ENCODE measurements around the gene UGT2B7. TPM values are rescaled to one million over a fixed set of nuclear protein-coding genes. Genes with fewer than 3 reads are reported as not detected.
"Not testable (repeated sequence)": the region's sequence is repeated elsewhere in the genome, so short reads cannot be mapped to it uniquely, and the experiment has no call there.

UGT2B7 gene
- polyA plus RNA-seq, 1 donor, result 34.4 TPM

DNA sequence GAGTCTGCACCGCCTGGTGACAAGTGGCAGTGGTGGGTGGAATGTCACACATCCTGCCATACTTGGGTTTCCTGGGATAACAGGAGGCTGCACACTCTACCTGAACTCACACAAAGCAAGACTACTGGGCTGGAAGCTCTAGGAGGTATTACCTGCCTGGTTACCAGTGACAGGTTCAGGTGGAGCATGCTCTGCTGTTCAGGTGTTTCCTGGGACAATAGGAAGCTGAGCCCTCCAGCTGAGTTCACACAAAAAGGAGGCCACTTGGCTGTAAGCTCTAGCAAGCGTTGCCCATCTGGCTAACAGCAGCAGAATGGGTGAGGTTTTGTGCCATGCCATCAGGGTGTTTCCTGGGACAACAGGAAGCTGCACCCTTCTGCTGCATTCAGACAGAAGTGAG is 17.4 kb upstream of the UGT2B7 start:
- Histone ChIP-seq H3K9me3 (ENCODE audit: control insufficient read depth, low read depth, low read length) (no peaks in the 10 kb centered on the region), H3K27ac (ENCODE audit: low read length) (no peak overlapping the region), H3K4me3 (ENCODE audit: low read length) (no peak overlapping the region), H3K4me1 (ENCODE audit: control insufficient read depth, insufficient read depth, low read length) (no peaks in the 10 kb centered on the region), H3K27me3 (ENCODE audit: control insufficient read depth, insufficient read depth, low read length) (no peaks in the 10 kb centered on the region), H3K36me3 (ENCODE audit: control insufficient read depth, insufficient read depth, low read length) (no peaks in the 10 kb centered on the region)
- no peak for DNase-seq
- no CpG with 5 or more reads among the region's 2 CpGs for WGBS (ENCODE audit: insufficient coverage, low lambda C conversion rate)

DNA sequence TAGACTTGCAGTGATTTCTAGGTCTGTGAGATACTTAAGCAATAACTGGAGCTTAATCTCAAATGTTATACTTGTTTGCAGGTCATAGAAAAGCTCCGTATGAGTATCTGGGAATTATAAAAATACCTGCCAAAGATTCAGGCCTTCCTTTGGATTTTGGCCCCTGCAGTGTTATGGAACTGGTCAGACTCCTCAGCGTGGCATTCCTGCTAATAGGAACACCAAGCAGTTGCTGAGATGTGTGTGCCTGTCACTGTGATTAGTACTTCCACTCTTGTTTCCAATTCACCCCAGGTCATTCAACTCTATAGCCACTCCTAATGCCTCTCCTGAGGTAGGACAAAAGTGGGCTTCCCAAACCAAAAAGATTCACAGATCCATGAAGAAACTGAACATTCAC is 7.8 kb upstream of the UGT2B7 start:
- no peak overlapping the region for H3K27ac ChIP-seq (ENCODE audit: low read length)
- DNase-seq, result no peak
- no peaks in the 10 kb centered on the region for H3K4me1 ChIP-seq (ENCODE audit: control insufficient read depth, insufficient read depth, low read length)
- H3K4me3 ChIP-seq (ENCODE audit: low read length), result no peak overlapping the region
- no peaks in the 10 kb centered on the region for H3K36me3 ChIP-seq (ENCODE audit: control insufficient read depth, insufficient read depth, low read length)
- no peaks in the 10 kb centered on the region for H3K9me3 ChIP-seq (ENCODE audit: control insufficient read depth, low read depth, low read length)
- no CpG with 5 or more reads among the region's 2 CpGs for WGBS (ENCODE audit: insufficient coverage, low lambda C conversion rate)
- no peaks in the 10 kb centered on the region for H3K27me3 ChIP-seq (ENCODE audit: control insufficient read depth, insufficient read depth, low read length)

DNA sequence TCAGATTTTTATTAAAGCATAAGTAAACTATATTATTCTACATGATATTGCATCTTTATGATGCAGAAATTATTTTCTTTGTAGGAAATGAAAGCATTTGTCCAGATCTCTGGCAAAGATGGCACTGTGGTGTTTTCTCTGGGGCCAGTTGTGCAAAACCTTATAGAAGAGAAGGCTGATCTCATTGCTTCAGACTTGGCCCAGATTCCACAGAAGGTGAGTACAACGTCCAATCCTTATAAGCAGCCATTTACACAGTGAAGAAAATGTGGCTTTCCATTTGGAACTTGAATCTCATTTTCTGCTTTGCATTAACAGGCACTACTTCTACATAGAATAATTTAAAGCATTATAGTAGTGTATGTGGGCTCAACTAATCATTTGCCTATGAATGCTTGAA is 6.9 kb upstream of the UGT2B7 start:
- WGBS (ENCODE audit: insufficient coverage, low lambda C conversion rate), result no CpG with 5 or more reads among the region's 1 CpG
- no peak overlapping the region for H3K27ac ChIP-seq (ENCODE audit: low read length)
- no peaks in the 10 kb centered on the region for H3K4me1 ChIP-seq (ENCODE audit: control insufficient read depth, insufficient read depth, low read length)
- H3K4me3 ChIP-seq (ENCODE audit: low read length), result no peak overlapping the region
- H3K36me3 ChIP-seq (ENCODE audit: control insufficient read depth, insufficient read depth, low read length), result no peaks in the 10 kb centered on the region
- no peaks in the 10 kb centered on the region for H3K9me3 ChIP-seq (ENCODE audit: control insufficient read depth, low read depth, low read length)
- DNase-seq, result no peak
- no peaks in the 10 kb centered on the region for H3K27me3 ChIP-seq (ENCODE audit: control insufficient read depth, insufficient read depth, low read length)

DNA sequence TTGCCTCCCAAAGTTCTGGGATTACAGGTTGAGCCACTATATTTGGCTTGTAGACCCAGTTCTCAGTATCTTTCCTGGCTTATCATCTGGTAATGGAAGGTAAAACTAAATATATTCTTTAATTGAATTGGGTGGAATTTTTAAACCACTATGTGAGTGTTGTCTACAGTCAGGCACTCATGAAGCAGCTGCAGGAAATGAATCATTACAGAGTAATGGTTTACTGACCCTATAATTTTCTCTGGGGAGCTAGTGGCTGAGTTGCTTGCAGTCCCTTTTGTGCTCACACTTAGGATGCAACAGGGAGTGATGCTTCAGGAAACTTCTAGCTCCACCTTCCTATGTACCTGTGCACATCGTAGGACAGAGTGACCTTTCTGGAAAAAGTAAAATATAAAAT is 4.1 kb upstream of the UGT2B7 start:
- Histone ChIP-seq H3K4me3 (ENCODE audit: low read length) (no peak overlapping the region), H3K36me3 (ENCODE audit: control insufficient read depth, insufficient read depth, low read length) (no peaks in the 10 kb centered on the region), H3K27me3 (ENCODE audit: control insufficient read depth, insufficient read depth, low read length) (no peaks in the 10 kb centered on the region), H3K27ac (ENCODE audit: low read length) (no peak overlapping the region), H3K9me3 (ENCODE audit: control insufficient read depth, low read depth, low read length) (no peaks in the 10 kb centered on the region), H3K4me1 (ENCODE audit: control insufficient read depth, insufficient read depth, low read length) (peaks cover 10% of the 10 kb centered on the region)
- DNase-seq, result no peak
- 80% methylated on average over 1 of the region's 1 CpG for whole genome bisulfite sequencing (ENCODE audit: insufficient coverage, low lambda C conversion rate)

DNA sequence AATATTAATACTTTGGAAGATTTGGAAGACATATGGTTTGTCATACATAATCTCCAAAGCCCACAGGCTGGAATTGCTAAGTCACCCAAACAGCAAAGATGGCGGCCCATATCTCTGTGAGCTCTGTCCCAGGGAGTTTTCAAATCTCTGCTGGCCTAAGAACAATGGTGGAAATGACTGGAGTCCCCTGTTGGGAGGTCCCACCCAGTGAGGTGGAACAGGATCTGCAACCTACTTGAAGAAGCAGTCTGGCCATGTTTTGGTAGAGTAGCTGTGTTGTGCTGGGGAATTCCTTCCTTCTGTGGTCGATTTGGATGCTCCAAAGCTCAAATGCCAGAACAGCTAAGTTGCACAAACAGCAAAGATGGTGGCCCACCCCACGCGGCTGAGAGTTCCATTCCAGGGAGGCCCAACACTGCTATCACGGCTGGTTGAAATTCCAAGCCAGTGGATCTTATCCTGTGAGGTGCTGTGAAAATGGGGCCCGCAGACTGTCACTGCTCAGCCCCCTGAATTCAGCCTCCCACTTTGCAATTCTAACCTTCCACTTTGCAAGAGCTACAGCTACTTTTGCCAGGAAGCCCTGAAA is 3.2 kb upstream of the UGT2B7 start:
- H3K9me3 ChIP-seq (ENCODE audit: control insufficient read depth, low read depth, low read length), result no peaks in the 10 kb centered on the region
- peaks cover 10% of the 10 kb centered on the region for H3K4me1 ChIP-seq (ENCODE audit: control insufficient read depth, insufficient read depth, low read length)
- no CpG with 5 or more reads among the region's 6 CpGs for WGBS (ENCODE audit: insufficient coverage, low lambda C conversion rate)
- H3K27ac ChIP-seq (ENCODE audit: low read length), result no peak overlapping the region
- no peaks in the 10 kb centered on the region for H3K27me3 ChIP-seq (ENCODE audit: control insufficient read depth, insufficient read depth, low read length)
- DNase-seq, result no peak
- H3K36me3 ChIP-seq (ENCODE audit: control insufficient read depth, insufficient read depth, low read length), result no peaks in the 10 kb centered on the region
- H3K4me3 ChIP-seq (ENCODE audit: low read length), result no peak overlapping the region

DNA sequence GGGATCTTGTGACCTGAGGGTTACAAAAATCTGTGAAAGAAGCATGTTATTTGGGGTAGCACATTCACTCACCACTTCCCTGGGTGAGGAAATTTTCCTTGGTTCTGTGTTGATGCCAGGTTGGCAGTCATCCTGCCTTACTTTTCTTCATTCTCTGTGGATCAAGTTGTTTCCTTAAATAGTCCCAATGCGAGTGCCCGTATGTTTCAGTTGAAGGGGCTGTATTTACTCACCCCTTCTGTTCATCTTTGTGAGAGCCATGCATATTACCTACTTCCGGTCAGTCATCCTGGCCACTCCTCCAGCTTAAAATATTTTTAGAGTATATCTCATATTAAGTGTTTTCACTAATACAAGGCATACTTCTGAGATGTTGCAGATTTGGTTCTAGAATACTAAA is 2.6 kb upstream of the UGT2B7 start:
- no peaks in the 10 kb centered on the region for H3K36me3 ChIP-seq (ENCODE audit: control insufficient read depth, insufficient read depth, low read length)
- no peak overlapping the region for H3K27ac ChIP-seq (ENCODE audit: low read length)
- H3K9me3 ChIP-seq (ENCODE audit: control insufficient read depth, low read depth, low read length), result no peaks in the 10 kb centered on the region
- no peak overlapping the region for H3K4me3 ChIP-seq (ENCODE audit: low read length)
- 83% methylated on average over 2 of the region's 3 CpGs for WGBS (ENCODE audit: insufficient coverage, low lambda C conversion rate)
- DNase-seq, result no peak
- H3K27me3 ChIP-seq (ENCODE audit: control insufficient read depth, insufficient read depth, low read length), result no peaks in the 10 kb centered on the region
- H3K4me1 ChIP-seq (ENCODE audit: control insufficient read depth, insufficient read depth, low read length), result peaks cover 10% of the 10 kb centered on the region

DNA sequence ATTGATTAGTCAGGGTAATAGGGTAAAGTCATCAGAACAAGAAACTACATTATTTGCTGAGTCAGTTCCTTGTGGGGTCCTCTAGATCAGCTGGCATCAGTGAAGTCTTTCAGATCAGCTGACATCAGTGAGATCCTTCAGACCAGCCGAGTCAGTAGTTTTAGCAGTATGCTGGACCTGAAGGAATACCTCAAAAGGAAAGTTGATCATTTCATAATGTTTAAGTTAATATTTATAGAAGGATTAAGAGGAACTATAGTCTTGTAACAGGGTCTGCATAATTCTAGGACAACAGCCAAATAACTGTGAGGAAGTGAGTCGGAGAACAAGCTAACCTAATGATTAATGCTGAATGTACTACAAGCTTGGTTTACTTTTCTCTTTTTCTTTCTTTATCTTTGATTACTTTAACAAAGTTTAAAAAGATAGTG is 958 bp upstream of the UGT2B7 start:
- Histone ChIP-seq H3K27ac (ENCODE audit: low read length) (peak overlapping the region; percentile 54), H3K27me3 (ENCODE audit: control insufficient read depth, insufficient read depth, low read length) (no peaks in the 10 kb centered on the region), H3K4me1 (ENCODE audit: control insufficient read depth, insufficient read depth, low read length) (peaks cover 10% of the 10 kb centered on the region), H3K36me3 (ENCODE audit: control insufficient read depth, insufficient read depth, low read length) (no peaks in the 10 kb centered on the region), H3K9me3 (ENCODE audit: control insufficient read depth, low read depth, low read length) (no peaks in the 10 kb centered on the region), H3K4me3 (ENCODE audit: low read length) (no peak overlapping the region)
- DNase-seq, result peak in 1 of 2 donors; percentile 52
- 0% methylated on average over 1 of the region's 2 CpGs for WGBS (ENCODE audit: insufficient coverage, low lambda C conversion rate)

DNA sequence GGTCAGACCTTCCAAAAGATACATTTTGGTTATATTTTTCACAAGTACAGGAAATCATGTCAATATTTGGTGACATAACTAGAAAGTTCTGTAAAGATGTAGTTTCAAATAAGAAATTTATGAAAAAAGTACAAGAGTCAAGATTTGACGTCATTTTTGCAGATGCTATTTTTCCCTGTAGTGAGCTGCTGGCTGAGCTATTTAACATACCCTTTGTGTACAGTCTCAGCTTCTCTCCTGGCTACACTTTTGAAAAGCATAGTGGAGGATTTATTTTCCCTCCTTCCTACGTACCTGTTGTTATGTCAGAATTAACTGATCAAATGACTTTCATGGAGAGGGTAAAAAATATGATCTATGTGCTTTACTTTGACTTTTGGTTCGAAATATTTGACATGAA is 536 bp downstream of the UGT2B7 start:
- peak in 1 of 2 donors; percentile 35 for DNase-seq
- Histone ChIP-seq H3K4me3 (ENCODE audit: low read length) (no peak overlapping the region), H3K36me3 (ENCODE audit: control insufficient read depth, insufficient read depth, low read length) (no peaks in the 10 kb centered on the region), H3K9me3 (ENCODE audit: control insufficient read depth, low read depth, low read length) (no peaks in the 10 kb centered on the region), H3K27me3 (ENCODE audit: control insufficient read depth, insufficient read depth, low read length) (no peaks in the 10 kb centered on the region), H3K4me1 (ENCODE audit: control insufficient read depth, insufficient read depth, low read length) (peaks cover 10% of the 10 kb centered on the region), H3K27ac (ENCODE audit: low read length) (peak overlapping the region; percentile 14)
- 75% methylated on average over 2 of the region's 3 CpGs for WGBS (ENCODE audit: insufficient coverage, low lambda C conversion rate)

DNA sequence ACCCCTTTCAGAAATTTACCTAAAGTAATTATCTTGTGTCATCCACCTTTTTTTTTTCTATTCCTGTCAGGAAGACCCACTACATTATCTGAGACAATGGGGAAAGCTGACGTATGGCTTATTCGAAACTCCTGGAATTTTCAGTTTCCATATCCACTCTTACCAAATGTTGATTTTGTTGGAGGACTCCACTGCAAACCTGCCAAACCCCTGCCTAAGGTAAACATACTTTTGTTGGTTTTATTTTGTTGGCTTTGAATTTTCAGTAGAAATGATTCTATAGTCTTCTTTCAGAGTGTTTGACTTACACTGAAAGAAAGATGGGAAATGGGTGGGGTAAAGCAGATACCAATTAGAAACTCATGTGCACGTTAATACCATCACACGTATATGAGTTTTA is 2.2 kb downstream of the UGT2B7 start:
- DNase-seq, result peak in 1 of 2 donors; percentile 11
- H3K27ac ChIP-seq (ENCODE audit: low read length), result no peak overlapping the region
- no peaks in the 10 kb centered on the region for H3K27me3 ChIP-seq (ENCODE audit: control insufficient read depth, insufficient read depth, low read length)
- no peaks in the 10 kb centered on the region for H3K9me3 ChIP-seq (ENCODE audit: control insufficient read depth, low read depth, low read length)
- peaks cover 10% of the 10 kb centered on the region for H3K4me1 ChIP-seq (ENCODE audit: control insufficient read depth, insufficient read depth, low read length)
- H3K36me3 ChIP-seq (ENCODE audit: control insufficient read depth, insufficient read depth, low read length), result no peaks in the 10 kb centered on the region
- WGBS (ENCODE audit: insufficient coverage, low lambda C conversion rate), result 73% methylated on average over 2 of the region's 4 CpGs
- no peak overlapping the region for H3K4me3 ChIP-seq (ENCODE audit: low read length)

DNA sequence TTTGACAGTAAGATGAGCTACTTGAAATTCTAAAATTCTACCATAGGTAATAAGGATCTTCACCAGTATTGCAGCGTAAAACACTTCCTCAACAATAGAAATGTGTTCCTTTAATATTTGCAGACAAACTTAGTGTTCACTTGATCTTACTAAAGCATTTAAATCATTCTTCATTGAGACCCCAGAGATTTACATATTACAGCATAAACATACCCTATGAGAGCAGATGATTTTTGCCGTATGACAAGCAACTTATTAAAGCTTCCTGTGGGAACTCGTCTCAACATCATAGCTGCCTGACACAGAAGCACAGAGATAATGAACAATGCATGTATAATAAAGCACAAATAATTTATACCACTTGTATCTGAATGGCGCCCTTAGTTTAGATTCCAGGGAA is 3.6 kb downstream of the UGT2B7 start:
- DNase-seq, result no peak
- Histone ChIP-seq H3K27ac (ENCODE audit: low read length) (no peak overlapping the region), H3K4me3 (ENCODE audit: low read length) (no peak overlapping the region), H3K4me1 (ENCODE audit: control insufficient read depth, insufficient read depth, low read length) (peaks cover 9% of the 10 kb centered on the region), H3K9me3 (ENCODE audit: control insufficient read depth, low read depth, low read length) (no peaks in the 10 kb centered on the region), H3K27me3 (ENCODE audit: control insufficient read depth, insufficient read depth, low read length) (no peaks in the 10 kb centered on the region), H3K36me3 (ENCODE audit: control insufficient read depth, insufficient read depth, low read length) (no peaks in the 10 kb centered on the region)
- 95% methylated on average over 4 of the region's 4 CpGs for WGBS (ENCODE audit: insufficient coverage, low lambda C conversion rate)

DNA sequence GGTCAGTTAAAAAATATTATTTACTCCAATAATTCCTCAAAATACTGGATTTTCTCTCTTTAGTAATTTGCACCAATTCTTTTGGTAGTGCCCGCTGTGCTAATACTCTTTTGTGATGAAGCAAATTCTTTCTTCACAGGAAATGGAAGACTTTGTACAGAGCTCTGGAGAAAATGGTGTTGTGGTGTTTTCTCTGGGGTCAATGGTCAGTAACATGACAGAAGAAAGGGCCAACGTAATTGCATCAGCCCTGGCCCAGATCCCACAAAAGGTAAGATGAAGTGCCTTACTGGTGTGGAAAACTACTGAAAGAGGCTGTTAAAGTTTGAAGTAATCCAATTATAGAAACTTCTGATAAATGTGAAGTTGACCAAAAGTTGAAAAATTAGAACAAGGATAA is 6.4 kb downstream of the UGT2B7 start:
- not testable (repeated sequence) for H3K4me3 ChIP-seq (ENCODE audit: low read length); H3K36me3 ChIP-seq (ENCODE audit: control insufficient read depth, insufficient read depth, low read length)
- WGBS (ENCODE audit: insufficient coverage, low lambda C conversion rate), result no CpG with 5 or more reads among the region's 2 CpGs

More for the DNA sequence above, 6.4 kb downstream of the UGT2B7 start:
- H3K9me3 ChIP-seq (ENCODE audit: control insufficient read depth, low read depth, low read length); H3K27ac ChIP-seq (ENCODE audit: low read length); H3K27me3 ChIP-seq (ENCODE audit: control insufficient read depth, insufficient read depth, low read length); DNase-seq; H3K4me1 ChIP-seq (ENCODE audit: control insufficient read depth, insufficient read depth, low read length): not testable (repeated sequence)

Measured in large intestine (tissue), 3 donors.